ENCODE measurements around the gene FTO. TPM values are rescaled to one million over a fixed set of nuclear protein-coding genes. Genes with fewer than 3 reads are reported as not detected.

Gene FTO
- total RNA-seq, 1 donor from 2014 or later: 50.2 TPM

DNA sequence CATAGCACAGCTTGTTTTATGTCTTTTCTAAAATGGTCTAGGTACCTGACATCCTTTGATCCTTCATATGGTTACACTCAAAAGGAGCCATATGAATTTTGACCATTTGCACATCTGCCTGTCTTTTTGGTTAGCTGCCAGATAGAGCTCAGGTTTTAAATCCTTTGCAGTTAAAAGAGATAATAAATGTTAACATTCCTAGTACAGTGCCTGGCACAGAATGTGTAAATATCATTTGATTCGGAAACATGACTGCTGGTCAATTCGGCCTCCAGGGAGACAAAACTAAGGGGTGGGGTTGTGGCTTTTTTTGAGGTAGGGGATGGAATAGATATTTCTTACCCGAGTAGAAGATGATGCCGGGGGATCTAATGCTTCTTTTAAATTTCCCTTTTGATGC is 64.2 kb downstream of the FTO start:
- no peak overlapping the region for H3K27ac ChIP-seq
- peaks cover 3 to 37% of the 10 kb centered on the region in 2 donors for H3K4me1 ChIP-seq
- H3K27me3 ChIP-seq: no peaks in the 10 kb centered on the region
- intact Hi-C loops (cut with DNase I): no loop called here
- no peak overlapping the region for H3K4me3 ChIP-seq
- no peak for DNase-seq (ENCODE audit: low spot score in 2 of 2)
- TF ChIP-seq, protein P1, sequence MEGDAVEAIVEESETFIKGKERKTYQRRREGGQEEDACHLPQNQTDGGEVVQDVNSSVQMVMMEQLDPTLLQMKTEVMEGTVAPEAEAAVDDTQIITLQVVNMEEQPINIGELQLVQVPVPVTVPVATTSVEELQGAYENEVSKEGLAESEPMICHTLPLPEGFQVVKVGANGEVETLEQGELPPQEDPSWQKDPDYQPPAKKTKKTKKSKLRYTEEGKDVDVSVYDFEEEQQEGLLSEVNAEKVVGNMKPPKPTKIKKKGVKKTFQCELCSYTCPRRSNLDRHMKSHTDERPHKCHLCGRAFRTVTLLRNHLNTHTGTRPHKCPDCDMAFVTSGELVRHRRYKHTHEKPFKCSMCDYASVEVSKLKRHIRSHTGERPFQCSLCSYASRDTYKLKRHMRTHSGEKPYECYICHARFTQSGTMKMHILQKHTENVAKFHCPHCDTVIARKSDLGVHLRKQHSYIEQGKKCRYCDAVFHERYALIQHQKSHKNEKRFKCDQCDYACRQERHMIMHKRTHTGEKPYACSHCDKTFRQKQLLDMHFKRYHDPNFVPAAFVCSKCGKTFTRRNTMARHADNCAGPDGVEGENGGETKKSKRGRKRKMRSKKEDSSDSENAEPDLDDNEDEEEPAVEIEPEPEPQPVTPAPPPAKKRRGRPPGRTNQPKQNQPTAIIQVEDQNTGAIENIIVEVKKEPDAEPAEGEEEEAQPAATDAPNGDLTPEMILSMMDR (IDR thresholded peaks at IDR 0.05): no peak
- no peaks in the 10 kb centered on the region for H3K36me3 ChIP-seq
- no peaks in the 10 kb centered on the region for H3K9me3 ChIP-seq

DNA sequence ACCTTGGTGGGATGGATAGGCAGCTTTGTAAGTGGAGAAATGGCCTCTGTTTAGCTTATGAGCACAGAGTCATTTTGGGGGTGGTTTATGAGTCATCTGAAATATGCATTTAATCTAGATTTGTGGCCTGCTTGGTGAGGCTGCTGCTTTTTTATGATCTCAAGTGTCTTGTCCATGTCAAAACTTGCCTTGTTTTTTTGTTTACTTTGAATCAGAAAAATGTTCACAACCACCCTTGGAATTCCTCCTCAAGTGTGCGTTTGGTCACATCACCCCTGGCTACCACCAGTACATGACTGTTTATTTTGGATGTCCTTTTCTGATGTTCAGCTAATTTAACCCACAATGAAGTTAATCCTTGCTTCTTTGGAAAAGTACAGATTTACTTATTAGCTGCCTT is 64.6 kb downstream of the FTO start:
- intact Hi-C loops (cut with DNase I): no loop called here
- TF ChIP-seq, protein P1 (IDR thresholded peaks at IDR 0.05): no peak
- H3K4me1 ChIP-seq: peaks cover 3 to 39% of the 10 kb centered on the region in 2 donors

DNA sequence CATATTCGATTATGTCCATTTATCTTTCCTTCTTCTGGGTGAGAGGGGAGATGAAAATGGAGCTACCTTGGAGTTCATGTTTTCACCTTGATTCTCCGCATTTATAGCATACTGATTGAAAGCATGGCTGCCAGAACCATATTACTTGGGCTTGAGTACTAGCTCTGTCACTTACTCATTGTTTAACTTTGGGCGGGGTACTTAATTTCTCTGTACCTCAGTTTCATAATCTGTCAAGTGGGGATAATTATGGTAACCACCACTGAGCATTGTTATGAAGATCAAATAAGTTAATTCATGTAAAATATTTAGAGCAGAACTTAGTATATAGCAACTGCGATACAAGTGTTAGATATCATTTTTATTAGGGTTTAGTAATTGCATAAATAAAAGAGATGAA is 65.2 kb downstream of the FTO start:
- no peak overlapping the region for H3K27ac ChIP-seq
- no peaks in the 10 kb centered on the region for H3K9me3 ChIP-seq
- intact Hi-C loops (cut with DNase I): no loop called here
- no peaks in the 10 kb centered on the region for H3K27me3 ChIP-seq
- no peak overlapping the region for H3K4me3 ChIP-seq
- no peak for DNase-seq (ENCODE audit: low spot score in 2 of 2)
- TF ChIP-seq, protein P1 (IDR thresholded peaks at IDR 0.05): no peak
- H3K36me3 ChIP-seq: no peaks in the 10 kb centered on the region
- H3K4me1 ChIP-seq: peaks cover 3 to 39% of the 10 kb centered on the region in 2 donors

More for the DNA sequence above, 64.6 kb downstream of the FTO start:
- DNase-seq (ENCODE audit: low spot score in 2 of 2): no peak
- H3K27me3 ChIP-seq: no peaks in the 10 kb centered on the region
- no peak overlapping the region for H3K4me3 ChIP-seq
- H3K36me3 ChIP-seq: no peaks in the 10 kb centered on the region
- H3K9me3 ChIP-seq: no peaks in the 10 kb centered on the region
- H3K27ac ChIP-seq: no peak overlapping the region

DNA sequence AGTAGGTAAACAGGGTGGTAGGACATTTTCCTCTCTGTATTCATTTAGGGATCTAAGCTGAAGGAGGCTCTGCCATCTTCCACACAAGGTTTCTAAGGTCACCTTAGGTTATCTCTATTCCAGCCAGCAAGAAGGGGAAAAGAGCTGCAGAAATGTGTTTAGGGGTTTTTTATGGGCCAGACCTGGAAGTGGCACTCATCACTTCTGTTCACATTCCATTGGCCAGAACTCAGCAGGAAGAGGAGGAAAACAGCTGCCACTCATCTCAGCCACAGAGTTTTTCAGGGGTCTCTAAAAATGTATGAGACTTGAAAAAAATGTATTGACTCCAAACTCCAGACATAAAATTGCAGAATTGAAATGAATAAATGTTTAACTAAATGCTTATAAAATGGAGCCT is 65.8 kb downstream of the FTO start:
- H3K36me3 ChIP-seq: no peaks in the 10 kb centered on the region
- H3K9me3 ChIP-seq: no peaks in the 10 kb centered on the region
- H3K4me1 ChIP-seq: peaks cover 3 to 40% of the 10 kb centered on the region in 2 donors
- intact Hi-C loops (cut with DNase I): loop anchor here (5.0 to 10.0 kb wide), 2 partner anchors 515 to 1603 kb away; partner anchors contain the start of gene IRX3
- no peak overlapping the region for H3K4me3 ChIP-seq
- TF ChIP-seq, protein P1 (IDR thresholded peaks at IDR 0.05): no peak
- no peaks in the 10 kb centered on the region for H3K27me3 ChIP-seq
- H3K27ac ChIP-seq: no peak overlapping the region
- no peak for DNase-seq (ENCODE audit: low spot score in 2 of 2)

DNA sequence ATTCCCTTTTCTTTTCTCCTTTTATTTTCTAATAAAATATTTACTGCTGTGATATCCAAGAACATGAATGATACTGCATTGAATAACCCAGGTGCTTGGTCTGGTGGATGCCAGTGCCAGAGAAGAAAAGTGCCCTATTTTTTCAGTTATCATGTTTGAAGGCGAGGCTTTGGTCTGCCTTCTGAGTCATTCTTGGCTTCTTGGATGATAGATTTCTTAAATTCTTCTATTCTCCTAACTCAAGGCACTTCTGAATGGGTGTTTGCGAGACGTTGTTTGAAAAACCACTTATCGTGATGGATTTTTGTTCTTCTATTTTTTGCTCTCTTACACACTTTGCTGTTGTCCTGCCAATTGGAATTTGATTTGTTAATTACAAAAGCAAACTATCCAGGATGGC is 66.7 kb downstream of the FTO start:
- Histone ChIP-seq H3K9me3 (no peaks in the 10 kb centered on the region), H3K27ac (no peak overlapping the region), H3K4me1 (peaks cover 3 to 48% of the 10 kb centered on the region in 2 donors), H3K27me3 (no peaks in the 10 kb centered on the region), H3K4me3 (no peak overlapping the region), H3K36me3 (no peaks in the 10 kb centered on the region)
- TF ChIP-seq, protein P1 (IDR thresholded peaks at IDR 0.05): no peak
- no peak for DNase-seq (ENCODE audit: low spot score in 2 of 2)
- intact Hi-C loops (cut with DNase I): loop anchor here (5.0 to 10.0 kb wide), 2 partner anchors 514 to 1602 kb away; partner anchors contain the start of gene IRX3
